Stimulated activated memory B cell treated with anti-CD40 and anti-IgM and Interleukin-4, amounts not matched to agents 10 μg/mL and 1 μg/mL and 100 μg/mL, for 72 hours (primary cell): ENCODE results near the gene KCNK1.
A peak's percentile ranks its signal among the peaks of the same experiment; 100 is the strongest.

ENCODE experiments used
- ATAC-seq: fragments of 150-1000 bp; cut with Tn5 transposase; 2 replicates; pipeline ENCODE4 v1.10.0; 2021
- H3K27ac Mint-ChIP-seq: one replicate; pipeline ENCODE4 v1.8.0; 2022; ENCODE audit warnings: mild to moderate bottlenecking, mixed read lengths
- H3K27me3 Mint-ChIP-seq: one replicate; pipeline ENCODE4 v1.8.0; 2022; ENCODE audit warnings: mixed read lengths
- H3K36me3 Mint-ChIP-seq: one replicate; pipeline ENCODE4 v1.8.0; 2022; ENCODE audit warnings: mixed read lengths
- H3K4me1 Mint-ChIP-seq: one replicate; pipeline ENCODE4 v1.8.0; 2022; ENCODE audit warnings: mixed read lengths
- H3K4me3 Mint-ChIP-seq: one replicate; pipeline ENCODE4 v1.8.0; 2022; ENCODE audit warnings: mild to moderate bottlenecking, moderate library complexity, mixed read lengths
- H3K9me3 Mint-ChIP-seq: one replicate; pipeline ENCODE4 v1.8.0; 2022; ENCODE audit warnings: mixed read lengths

Gene KCNK1

GRCh38 chr1:233613252-233614172 is at the start of gene KCNK1:
TSS of gene KCNK1 (plus strand) at chr1:233614106. CDS start at chr1:233614172, 66 bp downstream.
- no peak within 1 kb of the TSS for H3K27ac Mint-ChIP-seq
- H3K36me3 Mint-ChIP-seq: no peaks in the 10 kb centered on the region
- peaks cover 70% of the 10 kb centered on the region for H3K27me3 Mint-ChIP-seq
- peaks cover 4% of the 10 kb centered on the region for H3K9me3 Mint-ChIP-seq
- no peak within 1 kb of the TSS for H3K4me3 Mint-ChIP-seq
- ATAC-seq: peak; percentile 10
- H3K4me1 Mint-ChIP-seq: peaks cover 8% of the 10 kb centered on the region

- Mint-ChIP-seq H3K9me3 (peaks cover 21% of the 10 kb centered on the region), H3K4me3 (no peak overlapping the region), H3K36me3 (no peaks in the 10 kb centered on the region), H3K27me3 (no peaks in the 10 kb centered on the region), H3K4me1 (no peaks in the 10 kb centered on the region), H3K27ac (no peak overlapping the region)
- ATAC-seq: no peak
Observed at GRCh38 chr1:233565313-233565712, 48.6 kb upstream of the KCNK1 start.

DNA sequence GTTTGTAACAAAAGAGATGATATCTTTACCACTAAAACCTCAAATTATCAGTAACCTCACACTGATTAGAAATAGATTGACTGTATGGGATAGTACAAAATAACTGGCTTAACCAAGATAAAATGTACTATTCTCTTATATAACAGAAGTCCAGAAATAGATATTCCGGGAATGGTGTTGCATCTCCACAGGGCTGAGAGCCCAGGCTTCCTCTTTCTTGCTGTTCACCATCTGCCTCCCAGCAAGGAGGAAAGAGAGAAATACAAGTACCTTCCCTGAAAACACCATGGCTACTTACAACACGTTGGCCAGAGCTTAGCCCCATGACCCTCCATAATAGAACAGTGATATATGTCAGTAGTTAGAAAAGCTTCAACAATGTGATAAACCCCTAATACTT is 47.0 kb upstream of the KCNK1 start:
- H3K4me1 Mint-ChIP-seq: no peaks in the 10 kb centered on the region
- H3K27ac Mint-ChIP-seq: no peak overlapping the region
- no peak overlapping the region for H3K4me3 Mint-ChIP-seq
- H3K9me3 Mint-ChIP-seq: peaks cover 14% of the 10 kb centered on the region
- no peak for ATAC-seq
- H3K27me3 Mint-ChIP-seq: no peaks in the 10 kb centered on the region
- no peaks in the 10 kb centered on the region for H3K36me3 Mint-ChIP-seq

GRCh38 chr1:233569636-233570035 is 44.3 kb upstream of the KCNK1 start:
- peaks cover 10% of the 10 kb centered on the region for H3K27me3 Mint-ChIP-seq
- peaks cover 10% of the 10 kb centered on the region for H3K9me3 Mint-ChIP-seq
- no peaks in the 10 kb centered on the region for H3K4me1 Mint-ChIP-seq
- no peak overlapping the region for H3K27ac Mint-ChIP-seq
- no peaks in the 10 kb centered on the region for H3K36me3 Mint-ChIP-seq
- ATAC-seq: no peak
- H3K4me3 Mint-ChIP-seq: no peak overlapping the region

DNA sequence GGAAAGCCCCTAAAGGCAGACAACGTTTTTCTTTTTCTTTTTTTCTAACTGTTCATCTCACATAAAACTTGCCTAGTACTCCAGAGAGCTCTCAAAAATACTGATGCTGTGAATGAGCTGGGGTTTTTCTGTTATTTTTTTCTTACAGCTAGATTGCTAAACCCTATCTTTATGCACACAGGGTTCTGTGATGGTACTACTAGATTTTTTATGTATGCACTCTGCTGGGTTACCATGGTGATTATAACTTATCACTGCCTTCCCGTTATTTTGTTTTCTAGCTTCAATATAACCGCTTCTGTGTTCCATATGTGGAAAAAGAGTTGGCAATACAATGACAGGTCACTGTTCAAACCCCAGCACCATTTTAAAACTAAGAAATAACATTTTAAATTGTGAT is 43.7 kb upstream of the KCNK1 start:
- Mint-ChIP-seq H3K4me3 (no peak overlapping the region), H3K27me3 (peaks cover 10% of the 10 kb centered on the region), H3K9me3 (peaks cover 11% of the 10 kb centered on the region), H3K36me3 (no peaks in the 10 kb centered on the region), H3K27ac (no peak overlapping the region), H3K4me1 (no peaks in the 10 kb centered on the region)
- ATAC-seq: no peak

DNA sequence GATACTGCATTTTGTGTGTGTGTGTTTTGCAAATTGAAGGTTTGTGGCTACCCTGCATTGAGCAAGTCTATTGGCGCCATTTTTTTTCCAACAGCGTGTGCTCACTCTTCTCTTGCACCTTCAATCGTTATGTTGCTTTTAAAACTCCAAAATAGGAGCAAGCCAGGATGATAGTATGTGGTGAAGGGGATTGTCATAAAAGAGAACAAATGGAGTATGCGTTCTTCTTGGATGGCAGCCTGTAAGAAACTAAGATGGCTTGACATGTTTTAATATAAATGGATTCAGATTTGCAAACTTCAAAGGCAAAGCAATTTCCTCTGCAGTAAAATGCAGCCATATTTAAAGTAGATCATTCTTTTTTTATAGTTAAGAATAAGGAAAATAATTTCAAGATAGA is 43.2 kb upstream of the KCNK1 start:
- ATAC-seq: no peak
- H3K27ac Mint-ChIP-seq: no peak overlapping the region
- peaks cover 9% of the 10 kb centered on the region for H3K9me3 Mint-ChIP-seq
- no peaks in the 10 kb centered on the region for H3K4me1 Mint-ChIP-seq
- no peak overlapping the region for H3K4me3 Mint-ChIP-seq
- H3K36me3 Mint-ChIP-seq: no peaks in the 10 kb centered on the region
- H3K27me3 Mint-ChIP-seq: peaks cover 10% of the 10 kb centered on the region

- H3K27me3 Mint-ChIP-seq: peaks cover 10% of the 10 kb centered on the region
- no peak overlapping the region for H3K4me3 Mint-ChIP-seq
- no peak overlapping the region for H3K27ac Mint-ChIP-seq
- H3K36me3 Mint-ChIP-seq: no peaks in the 10 kb centered on the region
- ATAC-seq: no peak
- H3K9me3 Mint-ChIP-seq: peaks cover 3% of the 10 kb centered on the region
- no peaks in the 10 kb centered on the region for H3K4me1 Mint-ChIP-seq
Observed at GRCh38 chr1:233572896-233573295, 41.0 kb upstream of the KCNK1 start.

DNA sequence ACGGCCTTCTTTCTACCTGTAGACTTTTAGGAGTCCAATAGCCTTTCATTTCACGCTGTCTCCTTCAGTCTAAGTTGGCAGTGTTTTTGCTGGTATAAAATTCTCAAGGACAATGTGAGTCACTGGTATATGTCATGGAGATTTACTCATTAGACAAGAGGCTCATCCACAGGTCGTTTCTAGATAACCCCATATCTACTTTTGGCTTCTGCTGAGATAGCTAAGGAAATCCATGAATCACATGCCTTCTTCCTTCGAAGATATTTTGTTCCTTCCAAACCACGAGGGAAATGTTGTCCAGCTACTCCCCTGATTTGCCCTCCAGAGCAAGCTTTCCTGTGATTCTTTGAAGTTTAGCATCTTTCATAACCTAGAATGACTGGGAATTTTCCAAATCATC is 38.5 kb upstream of the KCNK1 start:
- Mint-ChIP-seq H3K9me3 (peaks cover 7% of the 10 kb centered on the region), H3K4me1 (no peaks in the 10 kb centered on the region), H3K36me3 (no peaks in the 10 kb centered on the region), H3K4me3 (no peak overlapping the region), H3K27me3 (peaks cover 10% of the 10 kb centered on the region), H3K27ac (no peak overlapping the region)
- ATAC-seq: no peak

DNA sequence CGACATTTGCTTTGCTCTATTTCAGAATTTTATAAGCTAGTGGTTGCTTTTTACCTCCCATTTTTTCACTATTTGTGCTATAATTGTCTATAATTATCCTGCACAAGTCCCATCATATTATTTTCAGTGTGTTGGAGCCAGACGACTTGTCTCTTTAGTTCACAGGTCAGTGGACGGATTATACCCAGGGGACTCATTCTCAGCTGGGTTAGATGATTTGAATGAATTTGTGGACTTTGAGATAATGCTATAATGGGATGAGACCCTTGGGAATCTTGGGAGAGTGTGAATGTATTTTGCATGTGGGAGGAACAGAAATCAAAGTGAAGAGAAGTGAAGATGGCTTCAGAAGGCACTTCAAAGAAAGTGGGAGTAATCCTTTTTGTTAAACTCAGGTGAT is 31.5 kb upstream of the KCNK1 start:
- no peak for ATAC-seq
- Mint-ChIP-seq H3K9me3 (peaks cover 4% of the 10 kb centered on the region), H3K4me3 (no peak overlapping the region), H3K4me1 (no peaks in the 10 kb centered on the region), H3K27me3 (no peaks in the 10 kb centered on the region), H3K36me3 (no peaks in the 10 kb centered on the region), H3K27ac (no peak overlapping the region)

DNA sequence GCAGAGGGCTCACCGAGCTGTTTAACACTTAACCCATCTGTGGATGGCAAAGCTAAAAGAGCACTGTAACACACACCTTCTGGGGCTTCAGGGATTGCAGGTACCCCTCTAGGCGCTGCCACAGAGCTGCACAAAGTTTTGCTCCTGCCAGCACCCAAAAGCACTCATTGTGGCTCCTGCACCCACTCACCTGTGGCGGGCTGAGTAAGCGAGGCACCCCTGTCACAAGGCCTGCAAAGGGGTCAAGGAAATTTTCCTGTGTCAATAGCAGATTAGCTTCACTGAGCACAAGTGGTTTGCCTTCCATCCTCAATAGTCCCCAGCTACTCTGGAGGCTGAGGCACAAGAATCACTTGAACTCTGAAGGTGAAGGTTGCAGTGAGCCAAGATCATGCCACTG is 29.5 kb upstream of the KCNK1 start:
- Mint-ChIP-seq H3K27me3 (no peaks in the 10 kb centered on the region), H3K27ac (no peak overlapping the region), H3K9me3 (peaks cover 4% of the 10 kb centered on the region), H3K36me3 (no peaks in the 10 kb centered on the region), H3K4me3 (no peak overlapping the region), H3K4me1 (no peaks in the 10 kb centered on the region)
- ATAC-seq: no peak

DNA sequence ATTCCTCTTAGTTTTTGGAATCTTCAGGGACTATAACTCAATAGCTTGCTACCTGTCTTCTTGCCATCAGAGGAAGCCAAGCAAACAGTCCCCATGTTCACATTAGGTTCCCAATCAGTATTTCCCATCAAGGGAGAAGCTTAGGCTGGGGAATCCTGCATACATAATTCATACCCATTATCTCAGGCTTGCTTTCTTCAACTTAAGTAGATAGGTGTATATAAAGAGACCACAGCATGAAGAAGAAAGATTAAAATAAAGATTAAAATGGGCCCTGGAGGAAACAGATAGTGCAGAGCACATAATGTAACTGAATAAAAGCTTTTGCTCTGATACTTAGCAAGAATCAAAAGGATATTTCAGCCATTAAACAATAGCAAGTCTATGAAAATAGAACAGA is 29.0 kb upstream of the KCNK1 start:
- no peak overlapping the region for H3K27ac Mint-ChIP-seq
- H3K4me3 Mint-ChIP-seq: no peak overlapping the region
- no peak for ATAC-seq
- H3K36me3 Mint-ChIP-seq: no peaks in the 10 kb centered on the region
- no peaks in the 10 kb centered on the region for H3K4me1 Mint-ChIP-seq
- no peaks in the 10 kb centered on the region for H3K27me3 Mint-ChIP-seq
- H3K9me3 Mint-ChIP-seq: no peaks in the 10 kb centered on the region

- H3K27ac Mint-ChIP-seq: no peak overlapping the region
- no peak overlapping the region for H3K4me3 Mint-ChIP-seq
- no peaks in the 10 kb centered on the region for H3K9me3 Mint-ChIP-seq
- no peaks in the 10 kb centered on the region for H3K36me3 Mint-ChIP-seq
- no peaks in the 10 kb centered on the region for H3K4me1 Mint-ChIP-seq
- no peaks in the 10 kb centered on the region for H3K27me3 Mint-ChIP-seq
- ATAC-seq: no peak
Observed at GRCh38 chr1:233586301-233586700, 27.6 kb upstream of the KCNK1 start.

- Mint-ChIP-seq H3K27me3 (no peaks in the 10 kb centered on the region), H3K4me1 (no peaks in the 10 kb centered on the region), H3K4me3 (no peak overlapping the region), H3K9me3 (no peaks in the 10 kb centered on the region), H3K36me3 (no peaks in the 10 kb centered on the region), H3K27ac (no peak overlapping the region)
- no peak for ATAC-seq
Observed at GRCh38 chr1:233587196-233587595, 26.7 kb upstream of the KCNK1 start.

DNA sequence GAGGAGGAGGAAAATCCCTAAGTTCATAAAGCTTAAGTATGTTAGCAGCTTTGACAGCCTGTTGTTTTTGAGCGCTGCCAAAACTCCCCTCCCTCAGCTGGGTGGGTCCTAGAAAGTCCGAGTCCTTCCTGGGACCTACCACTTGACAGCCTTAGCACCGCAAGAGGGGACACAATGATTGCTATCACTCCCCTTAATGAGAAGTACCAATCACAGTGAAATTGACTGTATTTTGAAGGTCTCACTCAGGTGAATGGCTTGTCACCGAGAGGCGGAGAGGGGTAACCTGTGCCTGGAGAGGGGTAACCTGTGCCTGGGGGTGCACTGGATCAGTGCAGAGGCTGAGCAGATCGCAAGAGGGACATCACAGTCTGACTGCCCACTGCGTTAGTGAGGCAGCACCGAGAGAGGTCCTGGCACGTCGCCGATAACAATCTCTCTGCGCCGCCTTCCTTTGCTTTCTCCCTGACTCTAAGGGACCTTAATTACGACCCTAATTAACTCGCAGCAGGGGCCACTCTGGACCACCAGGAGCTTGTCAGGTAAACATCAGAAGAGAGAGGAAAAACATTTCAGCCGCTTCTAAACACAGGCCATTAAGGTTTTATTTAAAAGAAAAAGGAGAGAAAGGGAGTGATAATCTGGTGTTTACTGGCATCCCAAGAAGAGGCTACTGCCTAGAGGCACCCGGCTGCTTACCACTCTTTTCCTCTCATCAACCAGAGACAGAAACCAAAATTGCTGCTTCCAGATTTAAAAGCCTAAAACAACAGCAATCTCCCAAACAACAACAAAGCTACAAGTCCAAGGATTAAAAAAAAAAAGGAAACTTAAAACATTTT is 25.7 kb upstream of the KCNK1 start:
- H3K4me3 Mint-ChIP-seq: no peak overlapping the region
- H3K27me3 Mint-ChIP-seq: no peaks in the 10 kb centered on the region
- no peaks in the 10 kb centered on the region for H3K36me3 Mint-ChIP-seq
- H3K27ac Mint-ChIP-seq: no peak overlapping the region
- no peaks in the 10 kb centered on the region for H3K4me1 Mint-ChIP-seq
- no peaks in the 10 kb centered on the region for H3K9me3 Mint-ChIP-seq
- ATAC-seq: no peak

DNA sequence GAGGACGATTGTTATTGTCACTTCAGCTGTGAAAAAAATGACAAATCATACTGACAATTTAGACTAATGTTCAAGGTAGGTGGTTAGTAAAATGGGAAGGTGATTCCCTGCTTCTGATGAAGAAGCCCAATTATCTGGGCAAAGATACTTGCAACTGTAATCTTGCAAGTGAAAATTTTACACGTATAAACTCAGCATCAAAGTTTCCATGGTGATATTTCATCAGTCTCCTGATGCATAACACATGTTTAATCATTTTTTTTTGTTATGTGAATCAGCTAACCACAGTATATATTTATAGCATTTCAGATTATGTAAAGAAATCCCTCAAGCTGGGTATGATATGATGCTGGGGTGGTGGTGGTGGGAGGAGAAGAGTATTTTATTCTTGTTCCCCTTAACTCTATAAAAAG is 16.4 kb upstream of the KCNK1 start:
- no peak overlapping the region for H3K27ac Mint-ChIP-seq
- H3K4me3 Mint-ChIP-seq: no peak overlapping the region
- H3K9me3 Mint-ChIP-seq: no peaks in the 10 kb centered on the region
- no peak for ATAC-seq
- H3K4me1 Mint-ChIP-seq: no peaks in the 10 kb centered on the region
- no peaks in the 10 kb centered on the region for H3K36me3 Mint-ChIP-seq
- H3K27me3 Mint-ChIP-seq: no peaks in the 10 kb centered on the region
